Stomach (tissue), 4 donors: ENCODE data around the gene DNAH6.
"Not testable (repeated sequence)": the region's sequence is repeated elsewhere in the genome, so short reads cannot be mapped to it uniquely, and the experiment has no call there.

Experiments used
- CTCF ChIP-seq, 7 experiments: fragments of 450-650 bp in 4 of 7; fragments of 200-600 bp in 3 of 7; sonication (generic) in 3 of 7; IDR thresholded peaks; one replicate each; pipeline ENCODE4 v1.5.1; 2016 to 2019; ENCODE audit warnings: antibody characterized with exemption in 7 of 7, control low read depth in 2 of 7, mild to moderate bottlenecking in 1 of 7
- POLR2A ChIP-seq, 4 donors: fragments of 450-650 bp; IDR thresholded peaks; one replicate each; pipeline ENCODE4 v1.6.1; 2016; ENCODE audit warnings: antibody characterized with exemption in 4 of 4, control low read depth in 2 of 4, mild to moderate bottlenecking in 1 of 4, moderate library complexity in 1 of 4
- POLR2AphosphoS5 ChIP-seq, 3 donors: sonication (generic); formaldehyde crosslinking; IDR thresholded peaks; one replicate each; pipeline ENCODE4 v1.6.1; 2016; ENCODE audit warnings: antibody characterized with exemption in 3 of 3

- TF ChIP-seq CTCF, POLR2A, POLR2AphosphoS5 (IDR thresholded peaks at IDR 0.05): not testable (repeated sequence)
These were observed 5.3 kb upstream of the DNAH6 start for GRCh38 chr2:84511024-84511423.
